ENCODE results near the gene MACROH2A2. TPM values are rescaled to one million over a fixed set of nuclear protein-coding genes. Genes with fewer than 3 reads are reported as not detected.

Gene MACROH2A2
- total RNA-seq, 1 donor from 2014 or later, result 8.4 TPM

DNA sequence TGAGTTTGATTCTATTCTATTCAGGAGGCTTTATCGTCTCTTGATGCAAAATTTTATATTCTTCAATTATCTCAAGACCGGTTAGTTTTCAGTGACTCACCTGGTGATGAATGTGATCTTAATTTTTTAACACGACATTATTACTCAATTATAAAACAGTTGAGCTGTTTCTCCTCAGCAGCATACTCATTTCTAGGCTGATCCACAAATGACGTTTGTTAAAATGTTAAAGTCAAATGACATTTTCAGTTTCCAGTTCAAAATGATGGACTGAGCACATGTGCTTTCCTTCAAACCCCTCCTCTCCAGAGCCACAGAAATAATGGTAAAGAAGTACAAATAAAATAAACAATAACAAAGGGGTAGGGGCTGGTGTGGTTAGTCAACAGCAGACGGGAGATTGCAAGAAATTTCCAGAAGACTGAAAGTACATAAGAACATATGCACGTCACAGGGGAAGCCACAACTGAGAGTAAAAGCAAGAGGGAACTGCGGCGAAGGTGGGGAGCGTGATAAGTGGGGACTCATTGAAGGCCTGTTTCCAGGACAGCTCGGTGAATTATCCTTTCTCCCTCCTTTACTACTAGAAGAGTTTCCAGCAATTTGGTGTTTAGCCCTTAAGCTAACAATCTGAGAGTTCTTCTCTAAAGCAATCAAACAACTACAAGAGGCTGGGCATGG lies 10.9 kb downstream of the MACROH2A2 start:
- Histone ChIP-seq H3K4me3 (ENCODE audit: low read length in 3 of 3) (no peak overlapping the region), H3K36me3 (ENCODE audit: control insufficient read depth in 3 of 3, insufficient read depth in 3 of 3, low read length in 3 of 3) (no peaks in the 10 kb centered on the region), H3K27me3 (ENCODE audit: control insufficient read depth in 3 of 3, insufficient read depth in 3 of 3, low read length in 3 of 3) (no peaks in the 10 kb centered on the region), H3K4me1 (ENCODE audit: control insufficient read depth in 3 of 3, insufficient read depth in 3 of 3, low read length in 3 of 3) (no peaks in the 10 kb centered on the region), H3K9me3 (ENCODE audit: control insufficient read depth in 3 of 3, low read length in 3 of 3) (no peaks in the 10 kb centered on the region), H3K27ac (ENCODE audit: low read depth, low read length) (no peak overlapping the region), H3K9ac (ENCODE audit: low read depth in 1 of 3, low read length in 3 of 3) (no peak overlapping the region)

- Histone ChIP-seq H3K4me3 (ENCODE audit: low read length in 3 of 3) (no peak overlapping the region), H3K9me3 (ENCODE audit: control insufficient read depth in 3 of 3, low read length in 3 of 3) (no peaks in the 10 kb centered on the region), H3K27me3 (ENCODE audit: control insufficient read depth in 3 of 3, insufficient read depth in 3 of 3, low read length in 3 of 3) (no peaks in the 10 kb centered on the region), H3K4me1 (ENCODE audit: control insufficient read depth in 3 of 3, insufficient read depth in 3 of 3, low read length in 3 of 3) (no peaks in the 10 kb centered on the region), H3K36me3 (ENCODE audit: control insufficient read depth in 3 of 3, insufficient read depth in 3 of 3, low read length in 3 of 3) (no peaks in the 10 kb centered on the region), H3K27ac (ENCODE audit: low read depth, low read length) (no peak overlapping the region), H3K9ac (ENCODE audit: low read depth in 1 of 3, low read length in 3 of 3) (no peak overlapping the region)
Measured at GRCh38 chr10:70064486-70064885, 11.8 kb downstream of the MACROH2A2 start.

- Histone ChIP-seq H3K4me1 (ENCODE audit: control insufficient read depth in 3 of 3, insufficient read depth in 3 of 3, low read length in 3 of 3) (no peaks in the 10 kb centered on the region), H3K27ac (ENCODE audit: low read depth, low read length) (no peak overlapping the region), H3K4me3 (ENCODE audit: low read length in 3 of 3) (no peak overlapping the region)
Measured at GRCh38 chr10:70066190-70066589, 13.5 kb downstream of the MACROH2A2 start.

GRCh38 chr10:70067586-70067985 lies 14.9 kb downstream of the MACROH2A2 start:
- H3K9me3 ChIP-seq (ENCODE audit: control insufficient read depth in 3 of 3, low read length in 3 of 3), result no peaks in the 10 kb centered on the region
- no peak overlapping the region for H3K4me3 ChIP-seq (ENCODE audit: low read length in 3 of 3)

More at GRCh38 chr10:70066190-70066589, 13.5 kb downstream of the MACROH2A2 start:
- H3K36me3 ChIP-seq (ENCODE audit: control insufficient read depth in 3 of 3, insufficient read depth in 3 of 3, low read length in 3 of 3), result no peaks in the 10 kb centered on the region
- H3K9me3 ChIP-seq (ENCODE audit: control insufficient read depth in 3 of 3, low read length in 3 of 3), result no peaks in the 10 kb centered on the region
- H3K9ac ChIP-seq (ENCODE audit: low read depth in 1 of 3, low read length in 3 of 3), result no peak overlapping the region
- H3K27me3 ChIP-seq (ENCODE audit: control insufficient read depth in 3 of 3, insufficient read depth in 3 of 3, low read length in 3 of 3), result no peaks in the 10 kb centered on the region

DNA sequence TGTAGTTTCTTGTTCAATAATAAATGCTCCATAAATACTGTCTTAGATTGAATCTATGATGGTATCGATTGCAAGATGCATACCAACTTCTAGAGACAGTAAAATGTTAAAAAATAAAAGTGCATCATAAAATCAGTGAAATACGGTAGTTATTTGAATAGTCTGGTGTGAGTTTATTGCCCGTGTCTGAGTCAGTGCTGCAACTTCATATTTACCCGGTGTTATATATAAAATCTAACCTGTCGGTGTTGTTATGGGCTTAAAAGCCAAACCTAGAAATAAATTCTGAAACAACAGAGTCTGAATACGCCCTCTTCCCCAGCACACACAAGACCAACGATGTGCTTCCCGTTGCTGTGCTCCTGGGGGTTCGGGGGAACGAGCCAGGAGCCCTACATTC lies 16.3 kb downstream of the MACROH2A2 start:
- H3K4me3 ChIP-seq (ENCODE audit: low read length in 3 of 3), result no peak overlapping the region
- H3K27me3 ChIP-seq (ENCODE audit: control insufficient read depth in 3 of 3, insufficient read depth in 3 of 3, low read length in 3 of 3), result no peaks in the 10 kb centered on the region
- no peak overlapping the region for H3K27ac ChIP-seq (ENCODE audit: low read depth, low read length)
- H3K4me1 ChIP-seq (ENCODE audit: control insufficient read depth in 3 of 3, insufficient read depth in 3 of 3, low read length in 3 of 3), result no peaks in the 10 kb centered on the region
- no peak overlapping the region for H3K9ac ChIP-seq (ENCODE audit: low read depth in 1 of 3, low read length in 3 of 3)
- no peaks in the 10 kb centered on the region for H3K9me3 ChIP-seq (ENCODE audit: control insufficient read depth in 3 of 3, low read length in 3 of 3)
- H3K36me3 ChIP-seq (ENCODE audit: control insufficient read depth in 3 of 3, insufficient read depth in 3 of 3, low read length in 3 of 3), result no peaks in the 10 kb centered on the region

More at GRCh38 chr10:70067586-70067985, 14.9 kb downstream of the MACROH2A2 start:
- H3K36me3 ChIP-seq (ENCODE audit: control insufficient read depth in 3 of 3, insufficient read depth in 3 of 3, low read length in 3 of 3), result no peaks in the 10 kb centered on the region
- H3K4me1 ChIP-seq (ENCODE audit: control insufficient read depth in 3 of 3, insufficient read depth in 3 of 3, low read length in 3 of 3), result no peaks in the 10 kb centered on the region
- no peaks in the 10 kb centered on the region for H3K27me3 ChIP-seq (ENCODE audit: control insufficient read depth in 3 of 3, insufficient read depth in 3 of 3, low read length in 3 of 3)
- no peak overlapping the region for H3K9ac ChIP-seq (ENCODE audit: low read depth in 1 of 3, low read length in 3 of 3)
- H3K27ac ChIP-seq (ENCODE audit: low read depth, low read length), result no peak overlapping the region

- H3K4me1 ChIP-seq (ENCODE audit: control insufficient read depth in 3 of 3, insufficient read depth in 3 of 3, low read length in 3 of 3), result no peaks in the 10 kb centered on the region
- no peak overlapping the region for H3K27ac ChIP-seq (ENCODE audit: low read depth, low read length)
- no peaks in the 10 kb centered on the region for H3K9me3 ChIP-seq (ENCODE audit: control insufficient read depth in 3 of 3, low read length in 3 of 3)
- no peaks in the 10 kb centered on the region for H3K27me3 ChIP-seq (ENCODE audit: control insufficient read depth in 3 of 3, insufficient read depth in 3 of 3, low read length in 3 of 3)
- no peak overlapping the region for H3K9ac ChIP-seq (ENCODE audit: low read depth in 1 of 3, low read length in 3 of 3)
- H3K4me3 ChIP-seq (ENCODE audit: low read length in 3 of 3), result no peak overlapping the region
- H3K36me3 ChIP-seq (ENCODE audit: control insufficient read depth in 3 of 3, insufficient read depth in 3 of 3, low read length in 3 of 3), result no peaks in the 10 kb centered on the region
Measured at GRCh38 chr10:70069346-70069745, 16.7 kb downstream of the MACROH2A2 start.

DNA sequence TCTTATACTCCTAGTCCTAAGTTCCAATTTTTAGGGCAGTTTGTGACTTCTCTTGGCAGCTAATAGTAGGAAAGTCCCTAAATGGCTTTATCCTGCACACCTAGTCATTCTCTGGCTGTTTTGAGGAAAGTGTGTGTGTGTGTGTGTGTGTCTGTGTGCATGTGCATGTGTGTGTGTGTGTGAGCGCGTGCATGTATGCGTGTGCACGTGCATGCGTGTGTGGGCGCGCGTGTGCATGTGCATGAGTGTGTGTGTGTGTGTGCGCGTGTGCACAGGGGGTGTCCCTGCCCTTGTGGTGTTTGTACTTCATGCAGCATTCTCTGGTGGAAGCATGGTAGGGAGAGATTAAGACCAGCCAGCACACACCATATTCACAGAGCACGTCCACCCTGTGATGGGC lies 18.2 kb downstream of the MACROH2A2 start:
- Histone ChIP-seq H3K9me3 (ENCODE audit: control insufficient read depth in 3 of 3, low read length in 3 of 3) (no peaks in the 10 kb centered on the region), H3K27me3 (ENCODE audit: control insufficient read depth in 3 of 3, insufficient read depth in 3 of 3, low read length in 3 of 3) (no peaks in the 10 kb centered on the region), H3K9ac (ENCODE audit: low read depth in 1 of 3, low read length in 3 of 3) (no peak overlapping the region), H3K36me3 (ENCODE audit: control insufficient read depth in 3 of 3, insufficient read depth in 3 of 3, low read length in 3 of 3) (no peaks in the 10 kb centered on the region), H3K4me1 (ENCODE audit: control insufficient read depth in 3 of 3, insufficient read depth in 3 of 3, low read length in 3 of 3) (no peaks in the 10 kb centered on the region), H3K4me3 (ENCODE audit: low read length in 3 of 3) (no peak overlapping the region), H3K27ac (ENCODE audit: low read depth, low read length) (no peak overlapping the region)

- no peak overlapping the region for H3K27ac ChIP-seq (ENCODE audit: low read depth, low read length)
- H3K27me3 ChIP-seq (ENCODE audit: control insufficient read depth in 3 of 3, insufficient read depth in 3 of 3, low read length in 3 of 3), result no peaks in the 10 kb centered on the region
- H3K4me3 ChIP-seq (ENCODE audit: low read length in 3 of 3), result no peak overlapping the region
- no peaks in the 10 kb centered on the region for H3K4me1 ChIP-seq (ENCODE audit: control insufficient read depth in 3 of 3, insufficient read depth in 3 of 3, low read length in 3 of 3)
- peaks cover 0 to 4% (median 0%) of the 10 kb centered on the region in 3 donors for H3K36me3 ChIP-seq (ENCODE audit: control insufficient read depth in 3 of 3, insufficient read depth in 3 of 3, low read length in 3 of 3)
- no peak overlapping the region for H3K9ac ChIP-seq (ENCODE audit: low read depth in 1 of 3, low read length in 3 of 3)
- no peaks in the 10 kb centered on the region for H3K9me3 ChIP-seq (ENCODE audit: control insufficient read depth in 3 of 3, low read length in 3 of 3)
Measured at GRCh38 chr10:70074165-70074564, 21.5 kb downstream of the MACROH2A2 start.

GRCh38 chr10:70074971-70075370 lies 22.3 kb downstream of the MACROH2A2 start:
- Histone ChIP-seq H3K4me3 (ENCODE audit: low read length in 3 of 3) (no peak overlapping the region), H3K27ac (ENCODE audit: low read depth, low read length) (no peak overlapping the region), H3K27me3 (ENCODE audit: control insufficient read depth in 3 of 3, insufficient read depth in 3 of 3, low read length in 3 of 3) (no peaks in the 10 kb centered on the region), H3K36me3 (ENCODE audit: control insufficient read depth in 3 of 3, insufficient read depth in 3 of 3, low read length in 3 of 3) (peaks cover 0 to 4% (median 0%) of the 10 kb centered on the region in 3 donors), H3K9me3 (ENCODE audit: control insufficient read depth in 3 of 3, low read length in 3 of 3) (no peaks in the 10 kb centered on the region), H3K9ac (ENCODE audit: low read depth in 1 of 3, low read length in 3 of 3) (no peak overlapping the region), H3K4me1 (ENCODE audit: control insufficient read depth in 3 of 3, insufficient read depth in 3 of 3, low read length in 3 of 3) (no peaks in the 10 kb centered on the region)

GRCh38 chr10:70078329-70078728 lies 25.7 kb downstream of the MACROH2A2 start:
- Histone ChIP-seq H3K4me1 (ENCODE audit: control insufficient read depth in 3 of 3, insufficient read depth in 3 of 3, low read length in 3 of 3) (no peaks in the 10 kb centered on the region), H3K27me3 (ENCODE audit: control insufficient read depth in 3 of 3, insufficient read depth in 3 of 3, low read length in 3 of 3) (no peaks in the 10 kb centered on the region), H3K36me3 (ENCODE audit: control insufficient read depth in 3 of 3, insufficient read depth in 3 of 3, low read length in 3 of 3) (peaks cover 2 to 4% (median 3%) of the 10 kb centered on the region in 3 donors), H3K9me3 (ENCODE audit: control insufficient read depth in 3 of 3, low read length in 3 of 3) (no peaks in the 10 kb centered on the region), H3K27ac (ENCODE audit: low read depth, low read length) (no peak overlapping the region), H3K9ac (ENCODE audit: low read depth in 1 of 3, low read length in 3 of 3) (no peak overlapping the region), H3K4me3 (ENCODE audit: low read length in 3 of 3) (no peak overlapping the region)

Measured in skeletal muscle tissue (tissue), 4 donors.